ENCODE results near the gene DENND1A.

Gene DENND1A

DNA sequence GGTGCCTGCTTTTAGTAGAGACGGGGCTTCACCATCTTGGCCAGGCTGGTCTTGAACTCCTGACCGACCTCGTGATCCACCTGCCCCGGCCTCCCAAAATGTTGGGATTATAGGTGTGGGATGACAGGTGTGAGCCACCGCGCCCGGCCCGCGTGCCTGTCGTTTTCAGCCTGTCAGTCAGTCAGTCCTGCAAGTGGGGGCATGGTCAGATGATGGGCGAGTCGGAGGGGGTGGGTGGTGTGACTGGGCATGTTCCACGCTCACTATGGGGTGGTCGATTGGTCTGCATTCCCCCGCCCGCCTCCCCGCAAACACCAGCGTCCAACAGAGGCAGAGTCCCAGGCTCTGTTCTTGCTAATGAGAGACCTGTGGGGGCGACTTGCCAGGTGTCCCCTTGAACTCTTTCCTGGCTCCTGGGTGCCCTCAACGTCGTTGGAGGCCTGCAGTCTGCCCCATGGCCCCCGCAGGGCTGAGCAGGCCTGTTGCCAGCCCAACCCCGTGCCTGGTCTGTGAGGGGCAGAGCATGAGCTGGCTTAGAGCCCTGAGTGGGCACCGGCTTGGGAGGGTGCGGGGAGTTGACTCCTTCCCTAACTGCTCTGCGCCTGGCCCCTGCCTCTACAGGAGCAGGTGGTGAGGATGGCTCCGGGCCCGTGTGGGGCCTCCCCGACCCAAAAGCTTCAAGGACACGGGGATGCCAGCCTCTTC lies 550.8 kb downstream of the DENND1A start:
- TF ChIP-seq, protein P1, sequence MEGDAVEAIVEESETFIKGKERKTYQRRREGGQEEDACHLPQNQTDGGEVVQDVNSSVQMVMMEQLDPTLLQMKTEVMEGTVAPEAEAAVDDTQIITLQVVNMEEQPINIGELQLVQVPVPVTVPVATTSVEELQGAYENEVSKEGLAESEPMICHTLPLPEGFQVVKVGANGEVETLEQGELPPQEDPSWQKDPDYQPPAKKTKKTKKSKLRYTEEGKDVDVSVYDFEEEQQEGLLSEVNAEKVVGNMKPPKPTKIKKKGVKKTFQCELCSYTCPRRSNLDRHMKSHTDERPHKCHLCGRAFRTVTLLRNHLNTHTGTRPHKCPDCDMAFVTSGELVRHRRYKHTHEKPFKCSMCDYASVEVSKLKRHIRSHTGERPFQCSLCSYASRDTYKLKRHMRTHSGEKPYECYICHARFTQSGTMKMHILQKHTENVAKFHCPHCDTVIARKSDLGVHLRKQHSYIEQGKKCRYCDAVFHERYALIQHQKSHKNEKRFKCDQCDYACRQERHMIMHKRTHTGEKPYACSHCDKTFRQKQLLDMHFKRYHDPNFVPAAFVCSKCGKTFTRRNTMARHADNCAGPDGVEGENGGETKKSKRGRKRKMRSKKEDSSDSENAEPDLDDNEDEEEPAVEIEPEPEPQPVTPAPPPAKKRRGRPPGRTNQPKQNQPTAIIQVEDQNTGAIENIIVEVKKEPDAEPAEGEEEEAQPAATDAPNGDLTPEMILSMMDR (conservative IDR thresholded peaks at IDR 0.05; ENCODE audit: low read depth, low read length), result no peak
- no peak for DNase-seq (ENCODE audit: low read depth)
- H3K4me3 ChIP-seq (ENCODE audit: low read length), result no peak overlapping the region

DNA sequence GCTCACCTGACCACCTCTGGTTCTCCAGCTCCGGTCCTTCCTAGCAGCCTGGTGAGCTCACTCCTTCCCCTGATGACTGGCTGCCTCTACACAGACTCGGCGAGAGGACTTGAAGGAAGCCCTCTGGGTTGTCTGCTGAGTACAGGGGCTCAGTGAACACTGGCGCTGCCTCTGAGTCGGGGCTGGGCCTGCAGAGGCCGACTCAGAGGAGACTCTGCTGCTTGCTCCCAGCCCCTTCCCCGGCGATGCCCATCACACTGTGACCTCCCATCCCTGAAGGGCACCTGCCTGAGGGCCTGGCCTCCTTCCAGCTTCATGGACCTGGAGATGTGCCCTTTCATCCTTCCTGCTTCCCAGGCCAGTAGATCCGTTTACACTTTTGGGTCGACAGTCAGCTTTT lies 551.9 kb downstream of the DENND1A start:
- TF ChIP-seq, protein P1 (conservative IDR thresholded peaks at IDR 0.05; ENCODE audit: low read depth, low read length), result no peak
- no peak for DNase-seq (ENCODE audit: low read depth)
- H3K4me3 ChIP-seq (ENCODE audit: low read length), result no peak overlapping the region

DNA sequence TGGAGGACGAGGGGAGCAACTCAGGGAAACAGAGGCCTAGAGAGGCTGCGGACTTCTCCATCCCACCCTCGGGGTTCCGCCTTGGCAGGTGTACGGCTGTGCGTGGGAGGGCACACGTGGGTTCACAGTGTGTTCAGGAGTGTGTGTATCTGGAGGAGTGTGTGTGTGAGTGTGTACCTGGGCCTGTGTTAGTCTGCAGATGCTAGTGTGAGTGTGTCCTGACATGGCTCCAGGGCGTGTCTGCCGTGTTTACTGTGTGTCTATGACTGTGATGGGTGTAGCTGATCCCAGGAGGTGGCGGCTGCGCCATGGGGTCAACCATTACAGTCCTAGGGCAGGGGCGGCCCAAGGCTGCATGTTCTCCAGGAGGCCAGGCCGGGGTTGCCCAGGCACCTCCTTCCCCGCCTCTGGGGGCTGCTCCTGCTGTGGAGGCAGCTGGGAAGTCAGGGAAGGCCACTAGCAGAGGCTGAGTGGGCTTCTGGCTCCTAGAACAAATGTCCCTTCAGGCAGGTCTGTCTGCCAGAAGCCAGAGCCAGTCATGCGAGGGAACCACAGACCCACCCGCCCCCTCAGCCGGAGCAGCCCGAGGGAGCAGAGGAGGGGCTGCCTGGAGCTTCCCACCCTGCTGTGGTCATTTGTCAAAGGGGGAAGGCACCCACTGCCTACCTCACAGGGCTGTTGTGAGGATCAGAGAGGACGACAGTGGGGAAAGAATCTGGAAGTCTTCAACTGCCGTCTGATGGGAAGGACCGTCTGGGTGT lies 552.5 kb downstream of the DENND1A start:
- no peak for DNase-seq (ENCODE audit: low read depth)
- H3K4me3 ChIP-seq (ENCODE audit: low read length), result no peak overlapping the region
- TF ChIP-seq, protein P1 (conservative IDR thresholded peaks at IDR 0.05; ENCODE audit: low read depth, low read length), result no peak

DNA sequence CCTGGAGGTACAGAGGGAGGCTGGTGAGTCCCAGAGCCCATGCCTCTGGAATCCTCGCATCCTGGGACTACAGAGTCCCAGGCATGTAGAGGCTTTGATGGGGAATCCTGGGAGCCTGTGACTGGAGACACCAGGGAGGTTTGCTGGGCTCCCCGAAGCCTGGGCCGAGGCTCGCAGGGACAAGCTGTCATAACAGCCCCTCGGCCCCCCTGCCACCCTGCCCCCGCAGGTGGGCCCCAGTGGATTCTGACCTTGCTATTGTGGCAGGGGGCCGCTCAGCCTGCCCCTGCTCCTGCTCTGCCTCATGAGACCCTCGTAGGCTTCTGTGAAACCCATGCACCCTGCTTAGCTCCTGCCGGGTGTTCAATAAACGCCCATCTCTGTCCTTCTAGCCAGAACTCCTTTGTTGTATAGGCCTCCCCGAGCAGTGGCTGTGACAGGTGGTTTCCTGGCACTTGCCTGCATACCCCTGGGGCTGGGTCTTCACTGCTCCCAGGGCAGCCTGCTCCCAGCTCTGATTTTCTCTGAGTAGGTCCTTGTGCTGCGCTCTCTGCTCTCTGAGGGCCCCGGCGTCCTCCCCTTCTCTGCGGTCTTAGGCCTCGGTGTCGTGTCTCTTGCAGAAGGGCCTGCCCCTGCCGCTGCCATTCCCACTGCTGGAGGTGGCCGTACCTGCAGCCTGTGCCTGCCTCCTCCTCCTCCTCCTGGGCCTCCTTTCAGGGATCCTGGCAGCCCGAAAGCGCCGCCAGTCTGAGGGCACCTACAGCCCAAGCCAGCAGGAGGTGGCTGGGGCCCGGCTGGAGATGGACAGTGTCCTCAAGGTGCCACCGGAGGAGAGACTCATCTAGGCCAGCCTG lies 553.5 kb downstream of the DENND1A start:
- no peak for DNase-seq (ENCODE audit: low read depth)
- TF ChIP-seq, protein P1 (conservative IDR thresholded peaks at IDR 0.05; ENCODE audit: low read depth, low read length), result no peak
- H3K4me3 ChIP-seq (ENCODE audit: low read length), result no peak overlapping the region

DNA sequence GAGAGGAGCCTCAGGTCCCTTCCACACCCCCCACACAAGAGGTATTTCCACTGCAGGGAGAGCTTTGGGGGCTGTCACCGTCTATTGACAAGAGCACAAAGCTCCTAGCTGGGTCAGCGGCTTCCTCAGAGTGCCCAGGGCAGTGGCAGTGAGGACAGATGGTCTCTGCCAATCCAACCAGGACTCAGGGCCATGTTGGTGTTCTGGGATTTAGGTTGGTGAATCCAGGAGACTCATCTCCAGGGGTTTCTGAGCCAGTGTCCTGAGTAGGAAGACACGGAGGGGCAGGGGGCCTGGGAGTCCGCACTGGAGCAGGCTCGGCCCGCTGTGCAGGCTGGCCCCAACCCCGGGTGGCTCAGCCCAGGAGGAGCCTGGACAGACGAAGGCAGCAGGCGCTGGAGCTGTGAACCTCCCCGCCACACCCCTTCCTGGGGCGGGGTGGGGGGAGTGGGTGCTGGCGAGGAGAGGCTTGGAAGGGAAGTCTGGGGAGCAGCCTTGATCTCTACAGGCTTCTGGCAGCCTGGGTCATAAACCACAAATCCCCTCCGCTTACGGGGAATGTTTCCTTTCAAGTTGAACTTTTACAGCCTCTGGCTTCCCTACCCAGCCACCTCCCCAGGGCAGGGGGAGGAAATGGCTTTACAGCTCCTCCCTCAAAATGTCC lies 554.3 kb downstream of the DENND1A start:
- TF ChIP-seq, protein P1 (conservative IDR thresholded peaks at IDR 0.05; ENCODE audit: low read depth, low read length), result no peak
- peak; percentile 94 for DNase-seq (ENCODE audit: low read depth)

DNA sequence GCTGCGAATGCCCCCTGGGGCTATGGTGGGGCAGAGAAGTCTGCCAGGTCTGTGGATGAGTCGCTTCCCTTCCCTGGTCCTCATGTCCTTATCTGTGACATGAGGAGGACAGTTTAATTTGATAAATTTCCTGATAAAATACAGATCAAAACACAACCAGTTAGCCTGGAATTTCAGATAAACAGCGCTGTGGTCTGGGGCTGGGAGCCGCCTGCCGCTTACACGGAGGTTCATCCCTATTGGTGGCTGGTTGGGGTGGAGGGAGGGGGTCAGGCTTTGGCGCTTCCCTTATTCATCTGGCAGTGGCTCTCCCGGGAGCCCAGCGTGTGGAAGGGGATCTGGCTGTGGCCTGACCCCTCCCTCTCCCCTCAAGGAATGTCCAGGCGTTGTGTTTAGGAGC lies 556.0 kb downstream of the DENND1A start:
- no peak overlapping the region for H3K4me3 ChIP-seq (ENCODE audit: low read length)
- TF ChIP-seq, protein P1 (conservative IDR thresholded peaks at IDR 0.05; ENCODE audit: low read depth, low read length), result no peak
- DNase-seq (ENCODE audit: low read depth), result no peak

More for the DNA sequence above, 554.3 kb downstream of the DENND1A start:
- no peak overlapping the region for H3K4me3 ChIP-seq (ENCODE audit: low read length)

Data from retinal pigment epithelial cell (primary cell).